Measurements from ENCODE around the gene ALG14.

DNA sequence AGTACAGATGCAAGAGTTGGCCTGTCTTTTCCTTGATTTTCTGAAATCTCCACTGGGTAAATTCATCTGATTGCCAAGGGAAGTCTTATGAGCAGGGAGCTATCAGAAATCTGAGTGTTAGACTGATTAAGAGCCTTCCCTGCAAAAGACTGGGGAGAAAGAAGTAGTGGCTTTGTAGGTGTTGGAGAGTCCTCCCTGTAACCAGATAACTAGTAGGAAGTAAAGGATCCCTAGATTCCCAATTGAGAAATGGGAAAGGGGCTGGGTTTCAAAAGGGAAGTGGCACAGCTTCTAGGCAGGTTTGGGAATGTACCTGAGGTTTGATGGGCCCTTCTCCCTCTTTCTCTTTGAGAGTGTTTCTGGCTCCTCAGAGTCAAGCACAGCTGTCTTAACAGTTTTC is 46.5 kb upstream of the ALG14 start:
- TF ChIP-seq, protein P1, sequence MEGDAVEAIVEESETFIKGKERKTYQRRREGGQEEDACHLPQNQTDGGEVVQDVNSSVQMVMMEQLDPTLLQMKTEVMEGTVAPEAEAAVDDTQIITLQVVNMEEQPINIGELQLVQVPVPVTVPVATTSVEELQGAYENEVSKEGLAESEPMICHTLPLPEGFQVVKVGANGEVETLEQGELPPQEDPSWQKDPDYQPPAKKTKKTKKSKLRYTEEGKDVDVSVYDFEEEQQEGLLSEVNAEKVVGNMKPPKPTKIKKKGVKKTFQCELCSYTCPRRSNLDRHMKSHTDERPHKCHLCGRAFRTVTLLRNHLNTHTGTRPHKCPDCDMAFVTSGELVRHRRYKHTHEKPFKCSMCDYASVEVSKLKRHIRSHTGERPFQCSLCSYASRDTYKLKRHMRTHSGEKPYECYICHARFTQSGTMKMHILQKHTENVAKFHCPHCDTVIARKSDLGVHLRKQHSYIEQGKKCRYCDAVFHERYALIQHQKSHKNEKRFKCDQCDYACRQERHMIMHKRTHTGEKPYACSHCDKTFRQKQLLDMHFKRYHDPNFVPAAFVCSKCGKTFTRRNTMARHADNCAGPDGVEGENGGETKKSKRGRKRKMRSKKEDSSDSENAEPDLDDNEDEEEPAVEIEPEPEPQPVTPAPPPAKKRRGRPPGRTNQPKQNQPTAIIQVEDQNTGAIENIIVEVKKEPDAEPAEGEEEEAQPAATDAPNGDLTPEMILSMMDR (IDR thresholded peaks at IDR 0.05): no peak
- TF ChIP-seq EZH2 (IDR thresholded peaks at IDR 0.05; ENCODE audit: borderline replicate concordance, insufficient read depth, low read depth, low read length, poor library complexity, severe bottlenecking): no peak
